ENCODE data around the gene THAP4.
"Not testable (repeated sequence)": the region's sequence is repeated elsewhere in the genome, so short reads cannot be mapped to it uniquely, and the experiment has no call there.

THAP4 gene

DNA sequence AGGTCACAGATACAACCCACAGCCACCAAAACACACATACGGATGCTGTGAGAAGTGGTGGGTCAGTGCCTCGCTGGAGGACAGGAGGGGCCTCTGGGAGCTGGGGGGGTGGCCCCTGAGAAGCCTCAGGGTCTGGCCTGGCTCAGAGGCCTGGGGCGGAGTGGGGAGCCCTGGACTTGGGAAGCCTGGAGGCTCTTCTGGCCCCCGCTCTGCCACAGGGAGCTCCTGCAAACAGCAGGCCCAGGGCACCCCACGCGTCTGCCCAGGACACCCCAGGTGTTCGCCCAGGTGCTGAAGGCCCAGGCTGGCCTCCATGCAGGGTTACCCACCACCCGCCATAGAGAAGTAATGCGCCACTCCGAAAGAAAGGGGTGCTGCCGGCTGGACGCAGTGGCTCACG is 25.9 kb downstream of the THAP4 start:
- DNase-seq = no peak

DNA sequence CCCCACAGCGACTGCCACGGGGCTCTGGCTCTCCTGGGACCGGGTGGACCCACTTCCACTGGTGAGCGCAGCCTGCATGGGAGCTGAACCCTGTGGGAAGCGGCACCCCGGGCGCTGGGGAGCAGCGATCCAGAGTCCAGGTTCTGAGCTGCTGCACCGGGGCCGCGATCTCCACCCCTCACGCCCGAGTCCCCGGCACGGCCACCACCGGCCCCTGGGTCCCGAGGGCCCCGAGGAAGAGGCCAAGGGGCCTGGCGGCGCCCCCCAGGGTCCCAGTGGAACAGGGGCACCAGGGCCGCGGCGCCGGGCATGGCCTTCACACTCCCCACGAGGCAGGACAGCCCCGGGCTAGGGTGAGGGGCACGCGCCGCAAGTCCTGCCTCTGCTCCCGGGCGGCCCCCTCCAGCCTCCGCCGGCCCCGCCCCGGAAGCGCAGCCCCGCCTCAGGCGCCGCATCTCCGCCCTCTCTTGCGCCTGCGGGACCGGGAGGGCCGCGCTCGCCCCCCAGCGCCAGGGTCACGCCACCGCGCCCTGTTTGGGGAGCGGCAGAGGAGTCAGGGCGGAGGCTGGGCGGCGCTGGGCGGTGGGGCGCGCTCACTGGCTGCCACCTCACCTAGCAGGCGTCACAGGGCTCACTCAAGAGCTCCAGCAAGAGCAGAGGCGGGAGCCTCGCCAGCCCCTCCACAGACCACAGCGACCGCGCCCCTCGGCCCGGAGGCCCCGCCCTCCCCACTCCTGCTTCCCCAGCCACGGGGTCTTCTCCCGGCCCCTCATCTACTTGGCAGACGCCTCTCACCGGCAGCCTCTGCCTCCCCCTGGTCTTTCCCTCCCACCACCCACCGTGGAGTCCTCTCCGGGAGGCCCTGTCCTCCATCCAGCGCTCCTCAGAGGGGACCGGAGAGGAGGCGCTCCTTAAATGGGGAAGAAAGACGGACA is 26.8 kb downstream of the THAP4 start:
- DNase-seq = peak; percentile 82 to 90 (median 89)

DNA sequence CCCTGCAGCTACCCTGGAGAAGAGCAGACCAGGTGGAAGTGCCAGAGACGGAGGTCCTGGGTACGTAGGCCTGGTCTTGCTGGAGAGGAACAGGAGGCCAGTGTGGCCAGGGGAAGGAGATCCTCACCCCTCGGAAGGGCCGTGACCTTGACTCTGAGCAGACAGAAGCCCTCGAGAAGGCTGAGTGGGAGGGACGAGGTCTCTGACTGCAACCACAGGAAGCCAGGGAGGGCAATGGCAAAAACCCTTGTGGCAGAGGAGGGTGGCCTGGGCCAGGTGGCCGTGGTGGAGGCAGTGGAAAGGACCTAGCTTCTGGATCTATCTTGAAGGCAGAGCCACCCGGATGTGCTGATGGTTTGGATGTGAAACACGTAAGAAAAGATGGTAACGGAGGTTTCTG is 28.1 kb downstream of the THAP4 start:
- DNase-seq = no peak

DNA sequence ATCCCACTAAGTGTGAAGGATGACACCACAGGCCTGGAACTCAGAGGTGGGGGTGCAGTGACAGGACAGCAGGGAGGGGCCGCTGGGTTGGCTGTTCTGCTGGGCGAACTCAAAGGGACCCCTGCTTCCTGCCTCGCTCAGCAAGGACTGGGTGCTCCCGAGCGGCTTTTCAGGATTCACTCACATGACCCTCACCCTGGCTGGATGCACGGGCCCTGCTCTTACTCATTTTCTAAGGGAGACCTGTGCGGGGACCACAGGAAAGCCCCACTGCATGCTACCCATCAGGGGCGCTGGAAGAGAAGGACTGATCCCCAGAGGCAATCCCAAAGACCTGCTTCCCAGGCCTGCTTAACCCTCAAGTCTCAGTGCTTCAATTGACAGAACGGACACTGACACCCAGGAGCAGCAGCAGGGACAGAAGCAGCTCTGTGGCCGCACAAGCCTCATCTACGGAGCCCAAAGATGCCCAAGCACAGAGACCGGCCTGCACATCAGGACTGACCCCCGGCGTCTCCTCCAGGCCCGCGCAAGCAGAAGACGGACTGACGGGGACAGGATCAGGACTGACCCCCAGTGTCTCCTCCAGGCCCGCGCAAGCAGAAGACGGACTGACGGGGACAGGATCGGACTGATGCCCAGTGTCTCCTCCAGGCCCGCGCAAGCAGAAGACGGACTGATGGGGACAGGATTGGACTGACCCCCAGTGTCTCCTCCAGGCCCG is 29.6 kb downstream of the THAP4 start:
- DNase-seq = no peak

DNA sequence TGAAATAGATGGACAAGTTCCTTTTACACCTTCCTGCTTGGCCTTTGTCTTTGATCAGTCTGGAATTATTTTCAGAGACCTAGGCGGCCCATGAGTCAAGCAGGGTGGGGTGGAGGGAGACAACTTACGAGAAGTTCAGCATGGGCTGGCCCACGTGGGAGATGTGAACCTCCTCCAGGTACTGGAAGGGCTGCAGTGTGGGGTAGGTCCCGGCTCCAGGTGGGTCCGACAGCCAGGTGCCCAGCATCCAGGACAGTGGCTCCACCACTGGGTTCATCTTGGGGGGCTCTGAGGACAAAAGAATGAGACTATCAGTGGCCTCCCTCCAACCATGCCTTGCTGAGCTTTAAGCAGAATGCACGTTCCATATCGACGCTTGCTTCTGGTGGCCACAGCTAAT is 30.8 kb downstream of the THAP4 start:
- DNase-seq = no peak

DNA sequence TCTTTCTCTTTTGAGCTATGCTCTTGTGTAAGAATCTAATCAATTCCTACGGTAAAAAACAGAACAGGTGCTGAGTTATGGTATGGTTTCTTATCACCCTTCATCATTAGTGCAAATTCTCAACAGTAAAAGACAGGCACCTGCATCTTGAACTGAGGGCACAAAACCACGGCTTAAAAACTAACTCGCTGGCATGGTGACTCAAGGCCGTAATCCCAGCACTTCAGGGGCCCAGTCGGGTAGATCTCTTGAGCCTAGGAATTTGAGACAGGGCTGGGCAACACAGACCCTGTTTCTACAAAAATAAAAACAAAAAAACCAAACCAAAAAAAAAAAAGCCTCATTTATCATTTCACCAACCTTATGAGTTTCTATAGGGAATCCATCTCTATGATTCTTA is 33.3 kb downstream of the THAP4 start:
- DNase-seq = no peak

DNA sequence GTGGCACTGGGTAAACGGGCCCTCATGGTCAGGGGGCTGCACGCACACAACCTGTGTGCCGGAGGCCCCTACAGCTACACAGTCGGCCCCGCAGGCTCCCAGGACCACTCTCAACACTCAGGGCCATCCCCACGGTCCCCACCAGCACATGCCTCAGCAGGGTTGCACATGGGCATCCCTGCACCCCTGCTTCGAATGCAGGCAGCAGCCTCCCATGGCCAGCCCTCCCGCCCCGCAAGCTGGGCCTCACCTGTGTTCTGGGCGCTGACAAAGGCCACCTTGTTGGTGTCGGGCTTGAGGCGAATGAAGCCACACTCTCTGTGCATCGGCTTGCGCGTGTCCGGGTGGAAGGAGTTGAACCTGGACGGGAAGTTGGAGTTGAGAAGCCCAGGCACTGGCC is 34.2 kb downstream of the THAP4 start:
- no peak for DNase-seq

DNA sequence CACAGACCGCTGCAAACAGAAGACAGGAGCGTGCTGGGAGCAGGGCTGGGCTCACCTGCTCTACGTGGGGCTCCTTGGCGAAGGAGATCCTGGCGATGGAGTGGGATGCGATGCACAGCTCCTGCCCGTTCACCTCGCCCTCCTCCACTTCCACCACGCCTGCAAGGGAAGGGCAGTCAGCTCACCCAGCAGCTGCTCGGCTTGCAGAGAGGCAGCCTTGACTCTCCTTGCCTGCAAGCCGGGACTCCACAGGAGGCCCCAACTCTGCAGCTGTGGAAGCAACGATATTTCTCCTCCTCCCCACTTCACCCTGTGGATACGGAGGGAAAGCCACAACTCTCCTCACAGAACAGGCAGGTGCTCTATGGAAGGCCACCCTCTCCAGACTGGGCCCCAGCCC is 35.1 kb downstream of the THAP4 start:
- DNase-seq = no peak

DNA sequence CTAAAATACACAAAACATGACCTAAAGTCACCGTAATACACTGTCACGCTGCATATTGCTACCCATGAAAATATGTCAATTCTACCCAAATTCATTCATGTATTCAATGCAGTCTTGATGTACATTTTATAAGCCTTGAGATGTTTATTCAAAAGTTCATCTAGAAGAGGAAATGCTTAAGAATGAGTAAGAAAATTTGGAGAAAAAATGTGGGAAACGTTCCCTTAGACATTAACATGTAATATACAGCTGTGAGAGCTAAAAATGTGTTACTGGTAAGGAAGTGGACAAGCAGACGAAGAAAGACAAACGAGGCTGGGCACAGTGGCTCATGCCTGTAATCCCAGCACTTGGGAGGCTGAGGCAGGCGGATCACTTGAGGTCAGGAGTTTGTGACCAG is 37.3 kb downstream of the THAP4 start:
- DNase-seq = no peak

DNA sequence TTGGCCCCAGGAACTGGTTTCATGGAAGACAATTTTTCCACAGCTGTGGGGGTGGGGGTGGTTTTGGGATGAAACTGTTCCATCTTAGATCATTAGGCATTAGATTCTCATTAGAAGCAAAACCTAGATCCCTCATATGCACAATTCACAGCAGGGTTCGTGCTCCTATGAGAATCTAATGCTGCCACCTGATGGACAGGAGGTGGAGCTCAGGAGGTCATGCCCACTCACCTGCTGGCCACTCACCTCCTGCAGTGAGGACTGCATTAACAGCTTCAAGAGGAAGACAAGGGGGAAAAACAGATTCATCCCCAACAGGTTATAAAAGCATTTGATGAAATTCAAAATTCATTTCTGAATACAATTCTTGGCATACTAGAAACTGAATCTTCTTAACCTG is 38.5 kb downstream of the THAP4 start:
- no peak for DNase-seq

DNA sequence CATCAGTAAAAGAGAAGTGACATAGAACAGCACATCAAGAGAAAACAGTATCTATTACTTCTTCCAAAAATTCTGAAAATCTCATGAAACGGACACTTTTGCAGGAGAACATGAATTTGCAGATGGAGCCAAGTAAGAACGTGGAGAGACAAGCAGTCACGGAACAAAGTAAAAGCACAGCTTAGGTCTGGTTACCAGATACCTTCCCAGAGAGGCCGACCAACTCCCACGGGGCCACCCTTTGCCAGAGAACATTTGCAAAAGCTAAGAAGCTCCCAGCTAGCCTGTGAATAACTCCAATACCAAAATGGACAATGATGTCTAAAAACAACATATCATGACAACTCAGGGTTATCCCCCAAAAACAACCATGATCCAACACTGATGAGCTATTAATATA is 38.9 kb downstream of the THAP4 start:
- no peak for DNase-seq

DNA sequence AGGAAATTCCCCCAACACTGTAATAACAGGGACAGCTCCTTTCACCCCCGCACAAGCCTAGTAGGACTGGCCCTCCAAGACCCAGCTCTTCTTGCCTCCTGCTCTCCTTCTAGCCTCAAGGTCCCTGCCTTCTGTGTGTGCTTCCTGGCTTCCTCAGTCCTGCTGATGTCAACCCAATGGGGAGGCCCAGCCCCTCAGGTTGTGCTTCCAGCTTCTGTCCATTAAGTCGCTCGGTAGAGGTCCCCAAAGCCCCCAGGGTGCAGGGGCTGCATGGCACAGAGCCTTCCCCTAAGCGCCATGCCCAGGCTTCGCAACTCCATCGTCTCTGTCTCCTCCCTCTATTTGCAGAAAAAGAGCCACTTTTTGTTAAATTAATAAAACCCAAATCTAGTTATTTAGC is 39.4 kb downstream of the THAP4 start:
- DNase-seq = no peak

DNA sequence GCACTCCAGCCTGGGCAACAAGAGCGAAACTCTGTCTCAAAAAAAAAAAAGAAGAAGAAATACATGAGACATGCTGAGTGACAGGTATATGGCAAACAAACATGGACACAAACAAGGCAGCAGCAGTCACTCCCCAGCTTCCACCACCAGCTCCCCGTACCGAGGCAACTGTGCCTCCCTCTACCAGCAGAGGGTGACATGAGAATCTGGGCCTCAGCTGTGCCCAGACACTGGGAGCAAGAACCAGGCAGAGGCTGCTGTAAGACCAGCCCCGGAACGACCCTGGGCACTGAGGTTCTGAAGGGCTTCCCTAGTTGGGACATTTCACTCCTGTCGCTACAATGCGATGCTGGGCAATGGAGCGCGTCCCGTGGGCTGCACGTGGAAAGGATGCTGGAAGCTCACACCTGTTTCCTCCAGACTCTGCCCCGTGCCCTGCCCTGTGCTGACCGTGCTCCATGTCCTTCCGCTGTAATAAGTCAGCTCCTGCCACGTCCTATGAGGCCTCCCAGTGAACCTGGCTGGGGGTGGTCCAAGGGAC is 41.3 kb downstream of the THAP4 start:
- DNase-seq = no peak

DNA sequence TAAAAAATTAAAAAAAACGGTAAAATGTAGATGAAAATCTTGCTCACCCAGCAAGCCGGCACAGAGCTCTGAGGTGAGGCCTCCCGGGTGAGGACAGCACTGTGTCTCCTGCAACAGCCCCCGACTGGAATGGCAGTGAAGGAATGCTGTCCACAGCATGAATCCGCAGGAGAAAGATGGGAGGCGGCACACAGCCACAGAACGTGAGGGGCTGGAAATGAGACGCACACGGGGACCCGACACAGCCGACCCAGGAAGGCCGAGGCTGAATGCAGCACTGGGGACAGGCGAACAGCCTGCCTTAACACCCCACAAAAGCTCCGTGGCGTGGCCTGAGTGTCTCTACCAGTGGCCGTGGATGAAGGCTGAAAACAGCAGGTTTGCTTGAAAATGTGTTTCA is 43.7 kb downstream of the THAP4 start:
- DNase-seq = no peak

DNA sequence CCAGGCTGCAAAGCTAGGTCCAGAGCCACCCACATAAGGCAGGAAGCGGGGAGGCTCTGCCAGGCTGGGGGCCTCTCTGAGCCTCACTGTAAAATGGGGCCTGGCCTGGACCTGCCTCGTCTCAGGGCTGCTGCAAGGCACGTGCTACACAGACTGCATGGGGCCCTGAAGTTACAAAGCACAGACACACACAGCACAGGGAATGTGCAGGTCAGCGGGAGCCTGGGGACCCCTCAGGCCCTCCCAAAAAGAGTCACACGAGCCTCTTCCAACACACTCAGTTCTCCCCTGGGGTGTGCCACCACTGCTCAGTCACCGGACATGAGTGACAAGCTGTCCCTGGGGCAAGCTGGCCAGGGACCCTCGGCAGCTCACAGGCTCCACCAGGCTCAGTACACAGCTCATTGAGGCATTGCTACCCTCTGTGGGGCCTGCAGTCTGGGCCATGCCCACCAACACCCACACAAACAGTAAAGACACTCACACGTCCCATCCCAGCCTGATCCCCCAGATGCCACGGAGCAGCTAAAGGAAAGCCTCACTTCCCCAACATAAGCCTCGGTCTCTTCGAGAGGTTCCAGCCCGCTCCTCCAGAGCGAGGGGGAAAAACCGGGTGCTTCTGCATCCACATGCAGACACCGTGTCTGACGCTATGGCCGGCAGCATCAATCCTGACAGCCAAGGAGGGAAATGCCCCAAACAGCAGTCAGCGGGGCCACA is 44.7 kb downstream of the THAP4 start:
- DNase-seq = no peak

DNA sequence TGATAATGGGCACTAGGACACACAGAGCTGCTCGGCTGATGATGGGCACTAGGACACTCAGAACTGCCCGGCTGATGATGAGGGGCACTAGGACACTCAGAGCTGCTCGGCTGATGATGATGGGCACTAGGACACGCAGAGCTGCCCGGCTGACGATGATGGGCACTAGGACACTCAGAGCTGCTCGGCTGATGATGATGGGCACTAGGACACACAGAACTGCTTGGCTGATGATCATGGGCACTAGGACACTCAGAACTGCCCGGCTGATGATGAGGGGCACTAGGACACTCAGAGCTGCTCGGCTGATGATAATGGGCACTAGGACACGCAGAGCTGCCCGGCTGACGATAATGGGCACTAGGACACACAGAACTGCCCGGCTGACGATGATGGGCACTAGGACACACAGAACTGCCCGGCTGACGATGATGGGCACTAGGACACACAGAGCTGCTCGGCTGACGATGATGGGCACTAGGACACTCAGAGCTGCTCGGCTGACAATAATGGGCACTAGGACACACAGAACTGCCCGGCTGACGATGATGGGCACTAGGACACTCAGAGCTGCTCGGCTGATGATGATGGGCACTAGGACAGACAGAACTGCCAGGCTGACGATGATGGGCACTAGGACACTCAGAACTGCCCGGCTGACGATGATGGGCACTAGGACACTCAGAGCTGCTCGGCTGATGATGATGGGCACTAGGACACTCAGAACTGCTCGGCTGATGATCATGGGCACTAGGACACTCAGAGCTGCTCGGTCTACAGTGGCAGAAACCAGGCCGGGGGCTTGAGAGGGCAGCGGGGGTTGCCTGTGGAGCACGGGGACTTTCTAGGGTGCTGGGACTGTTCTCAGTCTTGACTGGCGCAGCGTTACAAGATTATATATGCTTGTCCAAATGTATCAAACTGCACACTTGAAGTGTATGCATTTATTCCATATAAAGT is 46.2 kb downstream of the THAP4 start:
- not testable (repeated sequence) for DNase-seq

DNA sequence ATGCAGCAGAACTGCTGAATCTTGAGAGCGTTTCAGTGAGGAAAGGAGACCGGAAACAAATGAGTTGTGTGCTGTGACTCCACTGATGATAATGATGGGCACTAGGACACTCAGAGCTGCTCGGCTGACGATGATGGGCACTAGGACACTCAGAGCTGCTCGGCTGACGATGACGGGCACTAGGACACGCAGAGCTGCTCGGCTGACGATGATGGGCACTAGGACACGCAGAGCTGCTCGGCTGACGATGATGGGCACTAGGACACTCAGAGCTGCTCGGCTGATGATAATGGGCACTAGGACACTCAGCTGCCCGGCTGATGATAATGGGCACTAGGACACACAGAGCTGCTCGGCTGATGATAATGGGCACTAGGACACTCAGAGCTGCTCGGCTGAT is 47.1 kb downstream of the THAP4 start:
- DNase-seq = not testable (repeated sequence)

DNA sequence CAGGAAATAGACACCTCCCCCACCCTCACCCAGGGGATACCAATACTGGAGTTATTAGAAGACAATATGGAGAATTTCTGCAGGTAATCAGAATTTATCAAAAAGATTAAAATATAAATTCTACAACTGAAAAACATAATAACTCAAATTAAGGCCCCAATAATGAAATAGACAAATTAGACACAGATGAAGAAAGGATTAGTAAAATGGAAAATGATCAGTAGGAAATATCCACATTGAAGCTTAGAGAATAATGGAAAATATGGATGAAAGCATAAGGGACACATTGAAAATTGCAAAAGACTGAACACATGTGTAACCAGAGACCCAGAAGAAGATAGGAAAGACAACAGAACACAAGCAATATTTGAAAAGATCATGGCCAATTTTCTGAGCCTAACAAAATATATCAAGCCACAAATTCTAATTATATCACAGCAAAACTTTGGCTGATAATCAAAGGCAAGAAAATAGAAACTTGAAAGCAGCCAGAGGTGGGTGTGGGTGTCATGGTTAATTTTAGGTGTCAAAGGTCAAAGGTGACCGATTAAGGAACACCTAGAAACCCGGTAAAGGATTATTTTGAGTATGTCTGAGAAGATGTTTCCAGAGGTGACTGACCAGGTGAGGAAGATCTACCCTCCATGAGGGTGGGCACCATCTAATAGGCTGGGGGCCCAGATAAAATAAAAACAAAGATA is 50.2 kb downstream of the THAP4 start:
- DNase-seq = no peak

DNA sequence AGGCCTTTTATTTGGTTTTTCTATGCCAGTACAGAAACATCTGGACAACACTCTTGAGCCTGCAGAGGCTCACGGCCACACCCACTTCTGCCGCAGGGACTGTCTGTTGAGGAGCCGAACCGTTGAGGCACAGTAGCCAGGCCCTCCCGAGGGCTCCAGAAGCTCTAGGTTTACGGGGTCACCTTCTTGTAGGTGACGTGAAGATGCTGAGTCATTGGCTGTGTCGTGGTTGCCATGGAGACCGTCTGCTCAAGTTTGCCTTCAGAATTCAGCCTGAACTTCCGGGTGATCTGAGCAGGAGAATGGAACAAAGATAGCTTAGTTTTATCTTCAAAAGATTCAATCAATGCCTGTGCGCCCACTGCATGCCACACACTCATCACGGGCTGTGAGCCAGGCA is 52.5 kb downstream of the THAP4 start:
- no peak for DNase-seq

DNA sequence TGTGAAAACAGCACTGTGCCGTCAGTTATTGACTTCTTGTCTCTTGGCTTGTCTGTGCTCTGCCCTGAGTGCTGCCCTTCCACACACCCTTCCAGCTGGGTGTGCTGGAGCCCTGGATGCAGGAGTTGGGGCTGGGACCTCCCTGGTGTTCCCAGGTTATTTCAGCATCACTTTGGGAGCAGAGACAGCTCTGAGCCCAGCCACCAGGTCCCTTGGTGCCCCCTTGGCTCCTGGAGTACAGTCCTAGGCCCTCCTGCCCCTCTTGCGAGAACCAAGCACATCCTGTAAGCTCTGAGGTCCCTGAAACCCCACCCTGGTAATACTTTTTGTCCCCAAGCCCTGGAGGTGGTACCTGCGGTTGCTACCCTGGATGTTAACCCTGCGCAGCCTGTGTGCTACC is 54.2 kb downstream of the THAP4 start:
- no peak for DNase-seq

DNA sequence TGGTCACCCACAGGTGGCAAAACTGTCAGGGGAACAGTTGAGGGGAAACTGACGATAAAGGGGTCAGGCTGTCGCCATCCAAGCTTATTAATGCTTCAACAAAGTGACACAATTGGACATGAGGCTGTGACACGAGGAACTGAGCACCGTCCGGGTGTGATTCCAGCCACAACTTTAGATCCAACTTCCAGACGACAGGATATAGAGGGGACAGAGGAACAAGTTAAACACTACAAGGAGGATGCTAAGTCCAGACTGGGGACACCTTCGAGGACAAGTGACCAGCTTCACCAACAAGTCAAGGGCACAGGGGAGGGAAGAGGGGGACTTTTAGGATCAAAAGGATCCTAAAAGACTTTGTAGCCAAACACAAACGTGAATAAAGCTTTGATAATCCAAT is 54.6 kb downstream of the THAP4 start:
- DNase-seq = no peak

Measured in T-helper 1 cell (primary cell).